Glutamatergic neuron (in vitro differentiated cells): ENCODE measurements around the gene HDAC3. TPM values are rescaled to one million over a fixed set of nuclear protein-coding genes. Genes with fewer than 3 reads are reported as not detected.

ENCODE experiments used
- DNase-seq: peaks from one replicate; pipeline ENCODE4 v3.0.0; 2022
- H3K27ac Mint-ChIP-seq: one replicate; pipeline ENCODE4 v1.8.0; 2020; ENCODE audit warnings: mild to moderate bottlenecking, mixed read lengths, inconsistent platforms; ENCODE audit not compliant: unreplicated experiment
- H3K27me3 Mint-ChIP-seq: one replicate; pipeline ENCODE4 v1.8.0; 2020; ENCODE audit warnings: mild to moderate bottlenecking, moderate library complexity, mixed read lengths, inconsistent platforms; ENCODE audit not compliant: unreplicated experiment
- H3K36me3 Mint-ChIP-seq: one replicate; pipeline ENCODE4 v1.8.0; 2020; ENCODE audit warnings: mild to moderate bottlenecking, mixed read lengths, inconsistent platforms; ENCODE audit not compliant: unreplicated experiment
- H3K4me1 Mint-ChIP-seq: one replicate; pipeline ENCODE4 v1.8.0; 2020; ENCODE audit warnings: mild to moderate bottlenecking, low read depth, mixed read lengths, inconsistent platforms; ENCODE audit not compliant: unreplicated experiment
- H3K4me3 Mint-ChIP-seq: one replicate; pipeline ENCODE4 v1.8.0; 2020; ENCODE audit warnings: mild to moderate bottlenecking, mixed read lengths, inconsistent platforms; ENCODE audit not compliant: unreplicated experiment
- H3K9me3 Mint-ChIP-seq: one replicate; pipeline ENCODE4 v1.8.0; 2020; ENCODE audit warnings: mild to moderate bottlenecking, moderate library complexity, mixed read lengths, inconsistent platforms; ENCODE audit not compliant: unreplicated experiment
- total RNA-seq: library from RNA; stranded (reverse); fragmentation: NEBNext Ultra II Directional; extraction: Animal tissue kit (Norgen Biotek cat#: 25700); gene quantifications from one replicate; pipeline ENCODE4 v1.2.1, GENCODE V29; 2021; ENCODE audit not compliant: unreplicated experiment
- TF ChIP-seq, protein P1 (sequence below): fragments of 200-600 bp; sonication (generic); IDR thresholded peaks from one replicate; pipeline ENCODE4 v1.5.0; 2021; ENCODE audit not compliant: partially characterized antibody, unreplicated experiment

HDAC3 gene
- total RNA-seq, 1 donor from 2014 or later: 81.8 TPM

DNA sequence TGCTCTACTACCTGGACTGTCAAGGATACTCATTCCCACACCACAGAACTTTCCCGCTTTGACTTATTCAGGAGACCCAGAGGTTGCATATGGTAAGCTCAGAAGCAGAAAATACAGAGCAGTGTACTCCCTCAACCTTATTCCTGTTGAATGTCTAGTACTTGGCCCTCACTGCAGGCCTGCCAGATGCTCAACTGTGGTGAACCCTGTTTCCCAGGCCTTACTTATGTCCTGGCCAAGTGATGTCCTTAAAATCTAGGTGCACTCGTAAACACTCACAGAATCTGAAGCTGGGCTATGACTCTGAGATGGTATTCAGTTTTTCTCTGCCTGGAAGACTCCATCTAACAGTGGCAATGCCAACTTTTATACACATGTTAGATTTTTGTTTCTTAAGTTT, 38.8 kb downstream of the HDAC3 start:
- TF ChIP-seq, protein P1, sequence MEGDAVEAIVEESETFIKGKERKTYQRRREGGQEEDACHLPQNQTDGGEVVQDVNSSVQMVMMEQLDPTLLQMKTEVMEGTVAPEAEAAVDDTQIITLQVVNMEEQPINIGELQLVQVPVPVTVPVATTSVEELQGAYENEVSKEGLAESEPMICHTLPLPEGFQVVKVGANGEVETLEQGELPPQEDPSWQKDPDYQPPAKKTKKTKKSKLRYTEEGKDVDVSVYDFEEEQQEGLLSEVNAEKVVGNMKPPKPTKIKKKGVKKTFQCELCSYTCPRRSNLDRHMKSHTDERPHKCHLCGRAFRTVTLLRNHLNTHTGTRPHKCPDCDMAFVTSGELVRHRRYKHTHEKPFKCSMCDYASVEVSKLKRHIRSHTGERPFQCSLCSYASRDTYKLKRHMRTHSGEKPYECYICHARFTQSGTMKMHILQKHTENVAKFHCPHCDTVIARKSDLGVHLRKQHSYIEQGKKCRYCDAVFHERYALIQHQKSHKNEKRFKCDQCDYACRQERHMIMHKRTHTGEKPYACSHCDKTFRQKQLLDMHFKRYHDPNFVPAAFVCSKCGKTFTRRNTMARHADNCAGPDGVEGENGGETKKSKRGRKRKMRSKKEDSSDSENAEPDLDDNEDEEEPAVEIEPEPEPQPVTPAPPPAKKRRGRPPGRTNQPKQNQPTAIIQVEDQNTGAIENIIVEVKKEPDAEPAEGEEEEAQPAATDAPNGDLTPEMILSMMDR: no peak
- no peak for DNase-seq
- Mint-ChIP-seq H3K27me3 (peaks cover 2% of the 10 kb centered on the region), H3K4me1 (peaks cover 5% of the 10 kb centered on the region), H3K36me3 (no peaks in the 10 kb centered on the region), H3K9me3 (no peaks in the 10 kb centered on the region), H3K27ac (peak overlapping the region; percentile 84), H3K4me3 (no peak overlapping the region)

GRCh38 chr5:141597394-141597793, 39.3 kb downstream of the HDAC3 start:
- Mint-ChIP-seq H3K27me3 (peaks cover 2% of the 10 kb centered on the region), H3K9me3 (no peaks in the 10 kb centered on the region), H3K27ac (peak overlapping the region; percentile 84), H3K36me3 (no peaks in the 10 kb centered on the region), H3K4me1 (peaks cover 5% of the 10 kb centered on the region), H3K4me3 (no peak overlapping the region)
- TF ChIP-seq, protein P1: no peak
- DNase-seq: no peak

GRCh38 chr5:141596867-141597266, 39.8 kb downstream of the HDAC3 start:
- H3K4me3 Mint-ChIP-seq: no peak overlapping the region
- peaks cover 2% of the 10 kb centered on the region for H3K27me3 Mint-ChIP-seq
- peak overlapping the region; percentile 84 for H3K27ac Mint-ChIP-seq
- no peaks in the 10 kb centered on the region for H3K9me3 Mint-ChIP-seq
- H3K4me1 Mint-ChIP-seq: peaks cover 5% of the 10 kb centered on the region
- DNase-seq: no peak
- no peaks in the 10 kb centered on the region for H3K36me3 Mint-ChIP-seq
- TF ChIP-seq, protein P1: no peak

DNA sequence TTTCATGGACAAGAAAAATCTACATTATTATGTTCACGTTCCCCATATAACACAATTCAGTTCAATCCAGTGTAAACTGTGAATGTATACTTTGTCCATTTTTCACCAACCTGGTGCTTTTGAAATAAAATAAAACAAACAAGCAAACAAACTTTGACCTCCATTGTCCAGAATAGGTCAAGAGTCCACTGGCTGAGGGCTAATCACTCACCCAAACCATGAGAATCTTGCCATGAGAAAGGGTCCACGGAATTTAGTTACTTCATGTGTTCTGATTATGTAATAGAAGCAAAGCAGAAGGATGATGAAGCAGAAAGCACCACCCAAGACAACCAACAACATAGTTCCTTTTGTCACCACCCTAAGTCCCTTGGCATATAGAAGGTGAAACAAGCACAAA, 46.5 kb downstream of the HDAC3 start:
- TF ChIP-seq, protein P1: no peak
- Mint-ChIP-seq H3K36me3 (no peaks in the 10 kb centered on the region), H3K27me3 (no peaks in the 10 kb centered on the region), H3K9me3 (no peaks in the 10 kb centered on the region), H3K4me1 (no peaks in the 10 kb centered on the region), H3K27ac (no peak overlapping the region), H3K4me3 (no peak overlapping the region)
- DNase-seq: no peak

- Mint-ChIP-seq H3K9me3 (no peaks in the 10 kb centered on the region), H3K27me3 (no peaks in the 10 kb centered on the region), H3K4me1 (no peaks in the 10 kb centered on the region), H3K27ac (no peak overlapping the region), H3K4me3 (no peak overlapping the region), H3K36me3 (no peaks in the 10 kb centered on the region)
- TF ChIP-seq, protein P1: no peak
- DNase-seq: no peak
Measured at GRCh38 chr5:141586246-141586645, 50.4 kb downstream of the HDAC3 start.
